Measurements from ENCODE around the gene FBXL13.

FBXL13 gene

DNA sequence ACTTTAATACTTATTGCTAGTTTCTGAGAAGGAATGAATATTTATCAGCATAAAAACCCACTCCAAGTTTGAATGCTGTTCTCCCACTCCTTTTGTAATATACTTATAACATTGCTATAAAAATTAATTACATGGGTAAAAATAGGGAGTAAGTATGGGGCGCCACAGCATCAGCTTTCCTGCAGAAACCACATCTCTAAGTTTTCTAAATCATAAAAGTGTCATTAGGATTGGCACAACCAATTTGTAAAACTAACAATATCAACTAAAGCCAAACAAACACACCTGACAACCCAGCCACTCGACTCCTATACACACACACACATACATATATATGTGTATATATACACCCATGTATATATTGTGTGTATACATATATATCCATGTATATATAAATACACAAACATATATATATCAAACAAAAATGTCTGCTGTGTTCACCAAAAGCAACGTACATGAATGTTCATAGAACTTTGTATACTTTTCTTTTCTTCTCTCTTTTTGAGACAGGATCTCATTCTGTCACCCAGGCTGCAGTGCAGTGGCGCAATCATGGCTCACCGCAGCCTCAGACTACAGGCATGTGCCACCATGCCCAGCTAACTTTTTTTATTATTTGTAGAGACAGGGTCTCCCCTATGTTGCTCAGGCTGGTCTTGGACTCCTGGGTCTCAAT lies 176.6 kb downstream of the FBXL13 start:
- TF ChIP-seq, protein P1, sequence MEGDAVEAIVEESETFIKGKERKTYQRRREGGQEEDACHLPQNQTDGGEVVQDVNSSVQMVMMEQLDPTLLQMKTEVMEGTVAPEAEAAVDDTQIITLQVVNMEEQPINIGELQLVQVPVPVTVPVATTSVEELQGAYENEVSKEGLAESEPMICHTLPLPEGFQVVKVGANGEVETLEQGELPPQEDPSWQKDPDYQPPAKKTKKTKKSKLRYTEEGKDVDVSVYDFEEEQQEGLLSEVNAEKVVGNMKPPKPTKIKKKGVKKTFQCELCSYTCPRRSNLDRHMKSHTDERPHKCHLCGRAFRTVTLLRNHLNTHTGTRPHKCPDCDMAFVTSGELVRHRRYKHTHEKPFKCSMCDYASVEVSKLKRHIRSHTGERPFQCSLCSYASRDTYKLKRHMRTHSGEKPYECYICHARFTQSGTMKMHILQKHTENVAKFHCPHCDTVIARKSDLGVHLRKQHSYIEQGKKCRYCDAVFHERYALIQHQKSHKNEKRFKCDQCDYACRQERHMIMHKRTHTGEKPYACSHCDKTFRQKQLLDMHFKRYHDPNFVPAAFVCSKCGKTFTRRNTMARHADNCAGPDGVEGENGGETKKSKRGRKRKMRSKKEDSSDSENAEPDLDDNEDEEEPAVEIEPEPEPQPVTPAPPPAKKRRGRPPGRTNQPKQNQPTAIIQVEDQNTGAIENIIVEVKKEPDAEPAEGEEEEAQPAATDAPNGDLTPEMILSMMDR (IDR thresholded peaks at IDR 0.05; ENCODE audit: borderline replicate concordance, control extremely low read depth, extremely low read depth, insufficient read depth, missing control alignments), result no peak
- in situ Hi-C loops (cut with MboI; ENCODE audit: low sequenced_read_pairs, unreplicated experiment), result no loop called here
- no peak for DNase-seq (ENCODE audit: low spot score)

DNA sequence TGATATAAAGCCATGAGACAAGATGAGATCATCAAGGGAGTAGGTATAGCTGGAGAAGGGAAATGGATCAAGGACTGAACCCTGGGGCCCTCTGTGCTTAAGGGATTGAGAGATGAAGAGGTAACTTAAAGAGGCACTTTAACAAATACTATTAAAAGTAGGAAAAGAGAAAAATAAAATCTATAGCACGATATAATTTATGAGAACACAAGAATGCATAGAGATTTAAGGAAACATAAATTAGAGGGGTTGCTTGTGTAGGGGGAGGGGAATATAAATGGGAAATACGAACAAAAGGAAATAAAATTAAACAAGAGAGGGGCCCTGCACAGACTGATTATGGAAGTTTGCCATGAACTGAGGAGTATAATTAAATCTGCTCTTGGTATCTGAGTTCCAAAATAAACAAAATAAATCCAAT lies 177.4 kb downstream of the FBXL13 start:
- TF ChIP-seq, protein P1 (IDR thresholded peaks at IDR 0.05; ENCODE audit: borderline replicate concordance, control extremely low read depth, extremely low read depth, insufficient read depth, missing control alignments), result no peak
- no peak for DNase-seq (ENCODE audit: low spot score)
- in situ Hi-C loops (cut with MboI; ENCODE audit: low sequenced_read_pairs, unreplicated experiment), result no loop called here

DNA sequence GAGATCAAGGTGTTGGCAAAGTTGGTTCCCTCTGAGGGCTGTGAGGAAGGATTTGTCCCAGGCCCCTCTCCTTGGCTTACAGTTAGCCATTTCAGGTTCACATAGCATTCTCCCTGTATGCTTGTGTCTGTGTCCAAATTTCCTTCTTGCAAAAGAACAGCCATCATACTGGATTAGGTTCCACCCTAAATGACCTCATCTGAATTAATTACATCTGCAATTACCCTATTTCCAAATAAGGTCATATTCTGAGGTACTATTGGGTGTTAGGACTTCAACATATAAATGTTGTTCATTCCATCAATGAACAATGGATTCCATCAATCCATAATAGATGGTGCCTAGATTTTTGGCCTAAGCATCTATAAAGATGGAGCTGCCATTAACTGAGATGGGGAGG lies 178.0 kb downstream of the FBXL13 start:
- no peak for DNase-seq (ENCODE audit: low spot score)
- TF ChIP-seq, protein P1 (IDR thresholded peaks at IDR 0.05; ENCODE audit: borderline replicate concordance, control extremely low read depth, extremely low read depth, insufficient read depth, missing control alignments), result no peak
- in situ Hi-C loops (cut with MboI; ENCODE audit: low sequenced_read_pairs, unreplicated experiment), result no loop called here

DNA sequence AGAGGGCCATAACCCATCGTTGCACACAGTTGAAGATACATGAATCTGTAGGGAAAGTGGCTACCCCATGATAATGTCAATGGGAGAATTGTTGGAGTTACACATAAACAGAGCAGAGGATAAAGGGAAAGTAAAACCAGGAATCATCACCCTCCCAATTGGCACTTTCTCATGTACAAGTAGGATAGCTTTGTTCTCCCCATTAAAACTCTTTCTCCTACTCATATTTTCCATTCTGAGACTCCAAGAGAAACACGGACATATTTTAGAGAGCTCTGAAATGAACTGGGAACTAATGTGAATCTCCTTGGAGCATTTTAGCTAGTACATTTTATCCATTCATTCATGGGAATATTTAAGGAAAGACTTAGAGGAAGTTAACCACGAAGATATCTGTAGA lies 179.0 kb downstream of the FBXL13 start:
- no peak for DNase-seq (ENCODE audit: low spot score)
- in situ Hi-C loops (cut with MboI; ENCODE audit: low sequenced_read_pairs, unreplicated experiment), result no loop called here
- TF ChIP-seq, protein P1 (IDR thresholded peaks at IDR 0.05; ENCODE audit: borderline replicate concordance, control extremely low read depth, extremely low read depth, insufficient read depth, missing control alignments), result no peak

DNA sequence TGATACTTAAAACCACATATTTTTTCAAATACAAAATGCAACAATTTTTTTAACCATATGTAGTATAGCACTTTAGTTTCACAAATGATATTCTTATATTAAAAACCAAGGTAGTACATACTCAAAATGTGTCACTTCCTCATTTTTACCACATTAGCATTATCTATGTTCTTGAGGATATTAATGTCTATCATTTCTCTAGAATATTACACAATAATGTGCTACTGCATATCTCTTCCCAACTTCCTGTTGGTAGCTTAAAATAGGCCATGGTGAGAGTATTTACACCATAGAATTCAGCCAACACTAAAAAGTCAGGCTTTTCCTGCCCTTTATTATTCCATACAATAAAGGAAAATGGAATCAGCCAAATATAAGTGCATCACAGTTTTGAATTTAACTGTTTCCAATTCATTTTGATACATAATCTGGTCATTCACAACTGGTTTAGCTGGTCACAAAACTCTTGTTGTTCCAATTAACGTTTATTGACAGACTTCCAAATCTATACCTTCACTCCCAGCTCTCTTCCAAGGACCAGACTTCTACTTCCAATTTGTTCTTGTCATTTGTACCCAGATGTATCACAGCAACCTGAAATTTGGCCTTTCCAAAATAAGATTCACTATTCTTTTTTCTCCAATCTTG lies 181.8 kb downstream of the FBXL13 start:
- TF ChIP-seq, protein P1 (IDR thresholded peaks at IDR 0.05; ENCODE audit: borderline replicate concordance, control extremely low read depth, extremely low read depth, insufficient read depth, missing control alignments), result no peak
- no peak for DNase-seq (ENCODE audit: low spot score)
- in situ Hi-C loops (cut with MboI; ENCODE audit: low sequenced_read_pairs, unreplicated experiment), result no loop called here

DNA sequence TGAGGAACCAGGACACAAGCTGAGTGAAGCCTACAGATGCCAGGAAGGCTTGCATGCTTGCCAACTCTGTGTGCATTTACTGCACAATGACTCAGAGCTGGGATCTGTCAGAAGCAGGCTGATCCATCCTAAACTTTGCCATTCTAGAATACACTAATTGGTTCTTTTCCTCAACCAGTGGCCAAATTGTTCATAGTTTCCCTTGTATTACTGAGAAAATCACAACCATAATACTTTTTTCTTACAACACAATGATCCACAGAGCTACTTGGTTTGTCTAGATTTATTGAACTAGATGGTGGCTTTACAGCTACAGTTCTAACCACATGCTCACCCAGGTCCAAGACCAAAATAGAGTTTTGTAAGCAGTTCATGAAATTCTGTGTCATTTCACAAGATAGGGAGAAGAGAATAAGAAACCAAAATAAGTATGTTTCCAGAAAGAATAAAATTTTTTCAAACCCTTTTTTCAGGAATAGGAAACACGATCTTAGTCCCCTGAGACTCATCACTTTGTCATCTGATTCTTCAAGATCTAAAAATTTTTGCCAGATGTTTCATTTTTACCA lies 182.8 kb downstream of the FBXL13 start:
- TF ChIP-seq, protein P1 (IDR thresholded peaks at IDR 0.05; ENCODE audit: borderline replicate concordance, control extremely low read depth, extremely low read depth, insufficient read depth, missing control alignments), result no peak
- no peak for DNase-seq (ENCODE audit: low spot score)
- in situ Hi-C loops (cut with MboI; ENCODE audit: low sequenced_read_pairs, unreplicated experiment), result no loop called here
